BLaER1 treated with 17β-estradiol and CSF1 and Interleukin-3, amounts not matched to agents 10 nM and 100 nM (cell line): ENCODE data around the gene ROBO1.

Experiments
- H3K27ac ChIP-seq, 11 experiments: shearing (Covaris generic); formaldehyde crosslinking; 2 replicates each; pipeline ENCODE4 v1.8.1; 2022
- H3K27me3 ChIP-seq, 11 experiments: shearing (Covaris generic); formaldehyde crosslinking; 2 replicates each; pipeline ENCODE4 v1.8.1; 2022
- H3K36me3 ChIP-seq, 11 experiments: shearing (Covaris generic); formaldehyde crosslinking; 2 replicates each; pipeline ENCODE4 v1.8.1; 2022
- H3K4me1 ChIP-seq, 10 experiments: shearing (Covaris generic); formaldehyde crosslinking; 2 replicates each; pipeline ENCODE4 v1.8.1; 2022
- H3K4me2 ChIP-seq, 11 experiments: shearing (Covaris generic); formaldehyde crosslinking; 2 replicates each; pipeline ENCODE4 v1.8.1; 2022
- H3K4me3 ChIP-seq, 10 experiments: shearing (Covaris generic); formaldehyde crosslinking; 2 replicates each; pipeline ENCODE4 v1.8.1; 2022
- H3K9ac ChIP-seq, 11 experiments: shearing (Covaris generic); formaldehyde crosslinking; 2 replicates each; pipeline ENCODE4 v1.8.1; 2022
- H3K9me3 ChIP-seq, 11 experiments: shearing (Covaris generic); formaldehyde crosslinking; replicated peaks in 1 of 11; 2 replicates each; pipeline ENCODE4 v1.8.1; 2022
- H4K20me1 ChIP-seq, 11 experiments: shearing (Covaris generic); formaldehyde crosslinking; 2 replicates each; pipeline ENCODE4 v1.8.1; 2022
- Cebpa-rat ChIP-seq, 11 experiments: shearing (Covaris generic); IDR thresholded peaks; 2 replicates each; pipeline ENCODE4 v1.8.1; 2022

ROBO1 gene

DNA sequence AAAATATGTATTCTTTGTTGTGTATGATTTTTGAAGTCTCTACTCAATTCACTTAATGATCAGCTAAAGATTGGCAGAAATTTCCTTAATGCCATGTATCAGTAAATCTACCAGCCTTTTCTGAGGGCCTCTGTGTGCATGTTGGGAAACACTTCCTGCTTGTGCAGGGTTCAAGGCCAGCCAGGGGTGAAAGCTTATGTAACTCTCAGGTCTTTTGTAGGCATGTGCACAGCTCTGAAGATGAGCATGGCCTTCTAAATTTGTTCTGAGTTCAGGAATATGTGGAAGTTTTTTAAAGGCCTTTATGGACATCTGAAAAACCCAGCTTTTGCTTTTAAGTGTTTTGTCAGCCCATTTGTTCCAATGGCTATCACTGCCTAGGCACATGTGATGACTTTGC lies 82.7 kb downstream of the ROBO1 start:
- Histone ChIP-seq H3K4me3 (no peak overlapping the region), H4K20me1 (no peaks in the 10 kb centered on the region), H3K4me1 (no peaks in the 10 kb centered on the region), H3K27me3 (no peaks in the 10 kb centered on the region), H3K9ac (no peak overlapping the region), H3K27ac (no peak overlapping the region), H3K36me3 (no peaks in the 10 kb centered on the region), H3K9me3 (no peaks in the 10 kb centered on the region), H3K4me2 (no peak overlapping the region)
- TF ChIP-seq Cebpa-rat (IDR thresholded peaks at IDR 0.05): no peak

DNA sequence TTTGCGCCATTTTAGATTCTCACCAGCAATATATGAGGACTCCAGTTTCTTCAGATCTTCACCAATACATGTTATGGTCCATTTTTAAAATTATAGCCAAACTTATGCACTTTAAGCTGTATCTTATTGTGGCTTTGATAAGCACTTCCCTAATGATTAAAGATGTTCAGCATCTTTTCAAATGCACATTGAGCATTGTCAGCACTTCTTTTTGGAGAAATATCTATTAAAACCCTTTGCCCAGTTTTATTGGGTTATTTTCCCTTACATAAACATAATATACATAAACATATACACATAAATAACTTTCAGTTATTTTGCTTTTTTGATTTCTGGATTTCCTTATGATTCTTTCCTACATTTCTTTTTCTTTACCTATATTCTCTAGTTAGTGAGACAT lies 83.8 kb downstream of the ROBO1 start:
- Histone ChIP-seq H4K20me1 (no peaks in the 10 kb centered on the region), H3K4me2 (no peak overlapping the region), H3K27ac (no peak overlapping the region), H3K4me3 (no peak overlapping the region), H3K27me3 (no peaks in the 10 kb centered on the region), H3K4me1 (no peaks in the 10 kb centered on the region), H3K36me3 (no peaks in the 10 kb centered on the region), H3K9me3 (no peaks in the 10 kb centered on the region), H3K9ac (no peak overlapping the region)
- TF ChIP-seq Cebpa-rat (IDR thresholded peaks at IDR 0.05): no peak

DNA sequence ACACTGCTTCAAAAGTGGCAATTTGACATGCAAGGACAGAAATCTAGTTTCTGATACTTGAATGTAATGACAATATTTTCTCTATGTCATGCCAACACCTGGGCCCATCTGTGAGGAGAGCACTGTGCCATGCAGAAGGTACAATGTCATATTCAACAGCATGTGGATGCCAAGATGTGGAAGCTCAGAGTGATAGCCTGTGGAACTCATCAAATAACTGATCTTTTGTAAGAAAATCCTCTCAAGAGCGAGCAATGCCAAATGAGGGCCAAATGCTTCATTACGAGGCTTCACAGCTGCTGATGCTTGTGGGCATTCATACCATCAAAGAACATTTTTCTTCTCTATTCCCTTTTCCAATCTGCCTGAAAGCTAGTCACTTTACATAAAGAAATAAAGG lies 95.1 kb downstream of the ROBO1 start:
- no peak overlapping the region for H3K4me3 ChIP-seq
- H3K4me2 ChIP-seq: no peak overlapping the region
- H3K9me3 ChIP-seq: no peaks in the 10 kb centered on the region
- no peaks in the 10 kb centered on the region for H4K20me1 ChIP-seq
- H3K36me3 ChIP-seq: no peaks in the 10 kb centered on the region
- TF ChIP-seq Cebpa-rat (IDR thresholded peaks at IDR 0.05): no peak
- H3K9ac ChIP-seq: no peak overlapping the region
- H3K27me3 ChIP-seq: no peaks in the 10 kb centered on the region
- no peak overlapping the region for H3K27ac ChIP-seq
- H3K4me1 ChIP-seq: no peaks in the 10 kb centered on the region

DNA sequence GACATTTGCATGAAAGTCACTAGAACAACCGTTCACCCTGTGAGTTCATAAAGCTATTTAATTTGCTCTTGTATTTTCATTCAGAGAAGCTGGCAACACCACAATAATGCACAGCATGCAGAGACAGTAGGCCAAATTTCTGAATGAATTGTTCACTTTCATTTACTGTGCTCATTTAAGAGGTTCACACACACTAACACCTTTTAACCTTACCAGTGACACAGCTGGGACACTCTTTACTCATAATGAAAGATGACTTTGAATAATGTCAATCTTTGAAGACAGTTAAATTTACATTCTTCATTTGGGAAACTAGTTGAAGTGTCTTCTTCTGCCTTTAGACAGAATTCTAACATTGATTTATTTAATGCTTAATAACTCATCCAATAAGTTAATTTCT lies 95.7 kb downstream of the ROBO1 start:
- Histone ChIP-seq H3K4me3 (no peak overlapping the region), H3K4me1 (no peaks in the 10 kb centered on the region), H3K9me3 (no peaks in the 10 kb centered on the region), H3K4me2 (no peak overlapping the region), H3K27ac (no peak overlapping the region), H3K27me3 (no peaks in the 10 kb centered on the region), H3K9ac (no peak overlapping the region), H3K36me3 (no peaks in the 10 kb centered on the region), H4K20me1 (no peaks in the 10 kb centered on the region)
- no peak for TF ChIP-seq Cebpa-rat (IDR thresholded peaks at IDR 0.05)

DNA sequence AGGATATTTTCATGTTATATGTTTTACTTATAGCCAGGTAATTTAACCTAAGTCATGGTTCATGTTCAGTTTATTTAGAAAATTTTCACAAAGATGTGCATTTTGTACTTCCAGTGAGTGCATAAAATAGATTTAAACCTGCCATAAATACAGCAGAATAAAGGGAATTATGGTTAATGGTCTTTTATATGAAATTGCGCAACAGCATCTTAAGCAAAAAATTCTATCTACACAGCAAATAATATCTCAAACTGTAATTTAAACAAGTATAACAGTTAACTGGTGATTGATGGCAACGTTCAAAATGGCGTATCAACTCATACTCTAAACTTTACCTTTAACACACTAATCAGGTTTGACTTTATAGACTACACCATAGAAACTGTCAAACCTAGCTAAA lies 97.6 kb downstream of the ROBO1 start:
- Histone ChIP-seq H3K9me3 (no peaks in the 10 kb centered on the region), H3K4me2 (no peak overlapping the region), H3K27ac (no peak overlapping the region), H3K4me1 (no peaks in the 10 kb centered on the region), H3K4me3 (no peak overlapping the region), H3K27me3 (no peaks in the 10 kb centered on the region), H3K9ac (no peak overlapping the region), H3K36me3 (no peaks in the 10 kb centered on the region), H4K20me1 (no peaks in the 10 kb centered on the region)
- peak in 2 of 11 experiments; percentile 61 to 86; a peak in 6 of 22 replicates for TF ChIP-seq Cebpa-rat (IDR thresholded peaks at IDR 0.05)

DNA sequence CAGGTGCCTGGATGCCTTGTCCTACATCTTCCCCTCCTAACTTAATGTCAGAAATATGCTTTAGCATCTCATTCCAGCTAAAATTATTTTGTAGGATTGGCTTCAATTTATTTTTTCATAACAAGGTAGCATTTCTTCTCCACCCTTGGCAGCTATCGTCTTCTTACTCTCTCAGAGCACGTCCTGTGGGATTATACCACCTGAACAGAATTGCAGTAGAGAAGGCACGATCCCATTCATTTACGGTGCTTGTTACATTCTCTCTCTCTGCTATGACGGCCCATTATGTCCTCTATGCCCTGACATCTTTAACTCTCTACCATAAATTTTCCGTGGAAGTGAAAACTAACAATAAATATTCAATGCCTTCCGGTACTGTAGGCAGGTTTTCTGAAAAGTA lies 103.3 kb downstream of the ROBO1 start:
- no peaks in the 10 kb centered on the region for H3K9me3 ChIP-seq
- no peaks in the 10 kb centered on the region for H3K4me1 ChIP-seq
- H3K9ac ChIP-seq: no peak overlapping the region
- no peak for TF ChIP-seq Cebpa-rat (IDR thresholded peaks at IDR 0.05)
- no peaks in the 10 kb centered on the region for H3K27me3 ChIP-seq
- H3K27ac ChIP-seq: no peak overlapping the region
- H4K20me1 ChIP-seq: no peaks in the 10 kb centered on the region
- H3K36me3 ChIP-seq: no peaks in the 10 kb centered on the region
- no peak overlapping the region for H3K4me3 ChIP-seq
- no peak overlapping the region for H3K4me2 ChIP-seq

DNA sequence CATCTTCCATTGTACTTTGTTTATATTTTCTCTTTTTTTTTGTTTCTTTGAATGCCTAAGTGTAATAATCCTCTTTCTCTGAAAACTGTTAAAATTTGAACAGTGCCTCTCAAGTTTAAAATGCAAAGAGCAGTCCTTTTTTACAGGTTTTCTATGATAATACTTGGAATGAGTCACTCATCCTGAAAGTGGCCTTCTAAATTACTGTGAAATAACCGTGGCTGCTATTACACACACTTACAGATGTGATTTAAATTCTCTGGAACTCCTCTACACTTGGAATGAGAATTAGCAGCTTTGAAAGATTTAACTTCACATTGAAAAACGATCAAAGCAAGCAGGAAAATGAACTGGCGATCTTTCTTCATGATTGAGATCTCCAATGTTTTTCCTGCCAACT lies 105.9 kb downstream of the ROBO1 start:
- no peak overlapping the region for H3K9ac ChIP-seq
- no peaks in the 10 kb centered on the region for H3K36me3 ChIP-seq
- no peak for TF ChIP-seq Cebpa-rat (IDR thresholded peaks at IDR 0.05)
- no peak overlapping the region for H3K4me2 ChIP-seq
- H3K9me3 ChIP-seq: no peaks in the 10 kb centered on the region
- no peaks in the 10 kb centered on the region for H3K27me3 ChIP-seq
- no peaks in the 10 kb centered on the region for H4K20me1 ChIP-seq
- no peaks in the 10 kb centered on the region for H3K4me1 ChIP-seq
- no peak overlapping the region for H3K4me3 ChIP-seq
- H3K27ac ChIP-seq: no peak overlapping the region

DNA sequence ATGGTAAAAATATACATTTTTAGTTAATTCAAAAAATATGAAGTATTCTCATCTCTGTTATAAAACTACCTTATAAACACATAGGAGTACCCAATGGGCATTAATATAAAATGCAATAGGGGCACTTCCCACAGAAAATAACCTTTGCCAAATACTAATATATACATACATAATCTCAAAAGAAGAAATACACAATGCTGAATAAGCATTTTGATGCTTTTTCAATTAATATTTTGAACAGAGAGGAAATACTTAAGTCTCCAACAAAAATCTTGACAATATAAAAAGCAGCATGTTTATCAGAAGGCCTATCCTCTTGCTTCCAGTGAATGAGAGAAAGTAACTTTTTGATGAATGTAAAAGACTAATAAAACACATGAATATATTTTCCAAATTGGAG lies 110.7 kb downstream of the ROBO1 start:
- Histone ChIP-seq H3K36me3 (no peaks in the 10 kb centered on the region), H3K4me2 (no peak overlapping the region), H3K4me3 (no peak overlapping the region), H3K9me3 (no peaks in the 10 kb centered on the region), H3K9ac (no peak overlapping the region), H3K27me3 (no peaks in the 10 kb centered on the region), H4K20me1 (no peaks in the 10 kb centered on the region), H3K4me1 (no peaks in the 10 kb centered on the region; a peak in 1 of 20 replicates), H3K27ac (no peak overlapping the region)
- no peak for TF ChIP-seq Cebpa-rat (IDR thresholded peaks at IDR 0.05)

DNA sequence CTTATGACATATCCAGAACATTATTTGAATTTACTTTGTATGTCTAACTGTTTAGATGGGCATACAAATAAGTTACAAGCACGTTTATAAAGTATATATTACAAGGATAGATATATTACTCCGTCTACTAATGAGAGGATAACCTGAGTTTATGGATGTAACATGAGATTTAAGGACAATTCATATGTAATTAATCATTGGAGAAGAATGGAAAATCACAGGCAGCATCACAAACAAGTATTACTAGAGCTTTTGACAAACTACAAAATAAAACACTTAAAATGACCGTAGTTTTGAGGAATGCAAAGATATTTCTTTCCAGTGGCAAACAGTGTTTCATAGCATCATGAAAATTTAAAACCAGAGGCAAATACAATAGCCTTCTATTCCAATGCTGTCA lies 113.8 kb downstream of the ROBO1 start:
- Histone ChIP-seq H3K27me3 (no peaks in the 10 kb centered on the region), H4K20me1 (no peaks in the 10 kb centered on the region), H3K9ac (no peak overlapping the region), H3K4me2 (no peak overlapping the region), H3K4me3 (no peak overlapping the region), H3K36me3 (no peaks in the 10 kb centered on the region), H3K27ac (no peak overlapping the region), H3K4me1 (peaks cover 0 to 10% (median 4%) of the 10 kb centered on the region in 10 experiments; a peak in 6 of 20 replicates), H3K9me3 (no peaks in the 10 kb centered on the region)
- TF ChIP-seq Cebpa-rat (IDR thresholded peaks at IDR 0.05): no peak

DNA sequence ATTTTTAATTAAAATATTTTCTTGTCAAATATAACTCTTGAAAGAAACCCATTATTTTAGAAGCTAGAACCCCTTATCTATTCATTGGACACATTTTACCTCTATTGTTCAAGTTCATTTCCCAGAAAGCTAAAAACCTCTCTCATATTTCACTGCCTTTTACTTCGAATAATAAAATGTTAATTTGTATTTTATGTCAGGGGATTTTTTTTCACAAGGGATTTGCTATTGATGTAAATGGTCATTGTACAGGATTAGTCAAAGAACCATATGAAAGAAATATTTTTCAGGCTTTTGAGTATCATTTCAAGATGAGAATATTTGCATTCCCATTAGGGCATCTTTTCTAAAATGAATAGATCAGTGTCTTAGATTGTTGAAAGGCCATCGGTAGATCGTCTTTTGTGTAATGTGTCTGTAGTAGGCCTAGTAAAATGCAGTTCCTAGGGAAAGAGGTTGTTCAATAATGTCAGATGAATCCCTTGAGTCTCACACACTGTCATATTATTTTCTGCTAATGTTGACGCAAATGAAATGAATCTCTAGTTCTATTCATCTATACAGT lies 114.5 kb downstream of the ROBO1 start:
- no peak for TF ChIP-seq Cebpa-rat (IDR thresholded peaks at IDR 0.05)
- no peak overlapping the region for H3K4me2 ChIP-seq

More for the DNA sequence above, 114.5 kb downstream of the ROBO1 start:
- Histone ChIP-seq H3K36me3 (no peaks in the 10 kb centered on the region), H3K4me3 (no peak overlapping the region), H3K9me3 (no peaks in the 10 kb centered on the region), H3K4me1 (peaks cover 0 to 10% (median 4%) of the 10 kb centered on the region in 10 experiments; a peak in 6 of 20 replicates), H4K20me1 (no peaks in the 10 kb centered on the region), H3K27ac (no peak overlapping the region), H3K9ac (no peak overlapping the region), H3K27me3 (no peaks in the 10 kb centered on the region)
